IMR-90 (cell line): ENCODE data around the gene CREBBP. TPM values are rescaled to one million over a fixed set of nuclear protein-coding genes. Genes with fewer than 3 reads are reported as not detected.

Experiments
- ATAC-seq: fragments of 200-7000 bp; cut with Tn5 transposase; 2 replicates; pipeline ENCODE4 v1.9.1; 2020; ENCODE audit warnings: low read depth, mild to moderate bottlenecking, moderate library complexity
- BruUV-seq: library from RNA; stranded (reverse); fragments of 400-500 nt; replicated peaks from 2 replicates; lab custom pipeline; 2021; lab: Mats Ljungman, UMichigan
- CTCF ChIA-PET: fragments of 300-600 bp; formaldehyde crosslinking; extraction: SDS; loops from one replicate; lab custom pipeline; 2021; ENCODE audit warnings: antibody characterized with exemption; lab: Yijun Ruan, JAX
- POLR2A ChIA-PET: fragments of 300-600 bp; sonication (Branson Sonifier 250); formaldehyde crosslinking; loops from one replicate; lab custom pipeline; 2022; ENCODE audit warnings: antibody characterized with exemption; ENCODE audit not compliant: unreplicated experiment; lab: Charles Lee
- DNase-seq: peaks from one replicate; pipeline ENCODE4 v3.0.0; 2013
- H2AFZ ChIP-seq: replicated peaks from 2 replicates; pipeline ENCODE3; 2013; ENCODE audit warnings: low read length, mild to moderate bottlenecking; ENCODE audit not compliant: poor library complexity
- H2AK5ac ChIP-seq: 2 replicates; pipeline ENCODE4 v1.6.1; 2013; ENCODE audit warnings: low read depth, low read length, inconsistent platforms
- H2AK9ac ChIP-seq: replicated peaks from 2 replicates; pipeline ENCODE3; 2013; ENCODE audit warnings: mild to moderate bottlenecking, low read depth, low read length, moderate library complexity; ENCODE audit not compliant: poor library complexity
- H2BK120ac ChIP-seq: 2 replicates; pipeline ENCODE4 v1.6.1; 2013; ENCODE audit warnings: low read depth, low read length, inconsistent platforms
- H2BK15ac ChIP-seq: 3 replicates; pipeline ENCODE4 v1.6.1; 2013; ENCODE audit warnings: low read depth, low read length, inconsistent platforms
- H2BK20ac ChIP-seq: 2 replicates; pipeline ENCODE4 v1.6.1; 2013; ENCODE audit warnings: low read depth, mild to moderate bottlenecking, inconsistent platforms, low read length, moderate library complexity
- H2BK5ac ChIP-seq: 2 replicates; pipeline ENCODE4 v1.6.1; 2013; ENCODE audit warnings: mild to moderate bottlenecking, low read depth, low read length, inconsistent platforms; ENCODE audit not compliant: poor library complexity, severe bottlenecking
- H3K14ac ChIP-seq: replicated peaks from 2 replicates; pipeline ENCODE4 v1.6.1; 2013; ENCODE audit warnings: low read depth, low read length, inconsistent platforms
- H3K18ac ChIP-seq: 2 replicates; pipeline ENCODE4 v1.6.1; 2013; ENCODE audit warnings: low read depth, low read length, control low read depth
- H3K23ac ChIP-seq: 2 replicates; pipeline ENCODE4 v1.6.1; 2013; ENCODE audit warnings: low read depth, low read length, inconsistent platforms
- H3K27ac ChIP-seq: 2 replicates; pipeline ENCODE4 v1.5.1; 2013; ENCODE audit warnings: mild to moderate bottlenecking, control low read depth, low read length; ENCODE audit not compliant: insufficient read depth
- H3K27me3 ChIP-seq: 2 replicates; pipeline ENCODE4 v1.6.1; 2013; ENCODE audit warnings: low read length; ENCODE audit not compliant: control insufficient read depth, insufficient read depth
- H3K36me3 ChIP-seq: 2 replicates; pipeline ENCODE4 v1.6.1; 2013; ENCODE audit warnings: low read length, mixed read lengths; ENCODE audit not compliant: control insufficient read depth, insufficient read depth
- H3K4ac ChIP-seq: 2 replicates; pipeline ENCODE4 v1.6.1; 2013; ENCODE audit warnings: low read depth, low read length, inconsistent platforms
- H3K4me1 ChIP-seq: 2 replicates; pipeline ENCODE4 v1.6.1; 2013; ENCODE audit warnings: low read length, mixed read lengths; ENCODE audit not compliant: control insufficient read depth, insufficient read depth
- H3K4me2 ChIP-seq: 2 replicates; pipeline ENCODE4 v1.6.1; 2013; ENCODE audit warnings: low read depth, mild to moderate bottlenecking, control low read depth, low read length, moderate library complexity
- H3K4me3 ChIP-seq: 2 replicates; pipeline ENCODE4 v1.5.1; 2013; ENCODE audit warnings: low read depth, mild to moderate bottlenecking, control low read depth, low read length, moderate library complexity; ENCODE audit not compliant: insufficient read depth
- H3K56ac ChIP-seq: 2 replicates; pipeline ENCODE4 v1.6.1; 2013; ENCODE audit warnings: low read length, inconsistent platforms; ENCODE audit not compliant: insufficient read depth; ENCODE audit errors: extremely low read depth
- H3K79me1 ChIP-seq, 2 experiments: 2 replicates each; pipeline ENCODE4 v1.6.1; 2013; ENCODE audit warnings: low read length in 2 of 2, inconsistent platforms in 1 of 2, low read depth in 1 of 2
- H3K9ac ChIP-seq: 2 replicates; pipeline ENCODE4 v1.6.1; 2013; ENCODE audit warnings: low read depth, low read length, control low read depth
- H3K9me1 ChIP-seq: 2 replicates; pipeline ENCODE4 v1.6.1; 2013; ENCODE audit warnings: low read length, inconsistent platforms; ENCODE audit not compliant: insufficient read depth
- H3K9me3 ChIP-seq: 2 replicates; pipeline ENCODE4 v1.6.1; 2013; ENCODE audit warnings: low read length; ENCODE audit not compliant: control insufficient read depth, insufficient read depth
- H4K20me1 ChIP-seq: 2 replicates; pipeline ENCODE4 v1.6.1; 2013; ENCODE audit warnings: low read length, inconsistent platforms; ENCODE audit not compliant: insufficient read depth
- H4K5ac ChIP-seq: 2 replicates; pipeline ENCODE4 v1.6.1; 2013; ENCODE audit warnings: mild to moderate bottlenecking, low read depth, low read length, control low read depth
- H4K8ac ChIP-seq, 2 experiments: 2 replicates each; pipeline ENCODE4 v1.6.1; 2013; ENCODE audit warnings: low read depth in 2 of 2, low read length in 2 of 2, control low read depth in 1 of 2, inconsistent platforms in 1 of 2
- H4K91ac ChIP-seq: 2 replicates; pipeline ENCODE4 v1.6.1; 2013; ENCODE audit warnings: low read depth, low read length, inconsistent platforms; ENCODE audit not compliant: insufficient read depth
- BHLHE40 ChIP-seq: fragments of 150-350 bp; IDR thresholded peaks from 2 replicates; pipeline ENCODE4 v1.6.1; 2016; ENCODE audit warnings: mild to moderate bottlenecking, low read depth, low read length
- CEBPB ChIP-seq: IDR thresholded peaks from 2 replicates; pipeline ENCODE4 v1.6.1; 2012; ENCODE audit warnings: low read depth, low read length, improper control_type of control experiment
- CHD1 ChIP-seq: IDR thresholded peaks from 2 replicates; pipeline ENCODE4 v1.6.1; 2012; ENCODE audit warnings: low read depth, low read length, improper control_type of control experiment
- CTCF ChIP-seq: conservative IDR thresholded peaks from 2 replicates; pipeline ENCODE4 v1.5.1; 2012; ENCODE audit warnings: mild to moderate bottlenecking, low read depth, low read length, improper control_type of control experiment
- ELK1 ChIP-seq: fragments of 150-350 bp; IDR thresholded peaks from 2 replicates; pipeline ENCODE4 v1.6.1; 2016; ENCODE audit warnings: low read depth, mild to moderate bottlenecking, low read length, moderate library complexity, borderline replicate concordance
- FOS ChIP-seq: fragments of 150-350 bp; IDR thresholded peaks from 2 replicates; pipeline ENCODE4 v1.6.1; 2016; ENCODE audit warnings: low read depth, low read length
- MAFK ChIP-seq: IDR thresholded peaks from 2 replicates; pipeline ENCODE4 v1.6.1; 2012; ENCODE audit warnings: low read depth, low read length, improper control_type of control experiment
- MAZ ChIP-seq: IDR thresholded peaks from 2 replicates; pipeline ENCODE4 v1.6.1; 2012; ENCODE audit warnings: low read depth, mild to moderate bottlenecking, low read length, improper control_type of control experiment, moderate library complexity, borderline replicate concordance
- MXI1 ChIP-seq: IDR thresholded peaks from 2 replicates; pipeline ENCODE4 v1.6.1; 2012; ENCODE audit warnings: low read depth, mild to moderate bottlenecking, low read length, moderate library complexity, borderline replicate concordance
- NFE2L2 ChIP-seq: fragments of 150-350 bp; IDR thresholded peaks from 2 replicates; pipeline ENCODE4 v1.6.1; 2016; ENCODE audit warnings: low read depth, mild to moderate bottlenecking, low read length
- POLR2A ChIP-seq: IDR thresholded peaks from 2 replicates; pipeline ENCODE4 v1.6.1; 2012; ENCODE audit warnings: mild to moderate bottlenecking, low read depth, low read length
- RAD21 ChIP-seq: IDR thresholded peaks from 2 replicates; pipeline ENCODE4 v1.6.1; 2012; ENCODE audit warnings: low read length, improper control_type of control experiment
- RCOR1 ChIP-seq: IDR thresholded peaks from 2 replicates; pipeline ENCODE4 v1.6.1; 2012; ENCODE audit warnings: mild to moderate bottlenecking, low read length, improper control_type of control experiment; ENCODE audit not compliant: insufficient replicate concordance
- RFX5 ChIP-seq: IDR thresholded peaks from 2 replicates; pipeline ENCODE4 v1.8.0; 2012; ENCODE audit warnings: low read depth, mild to moderate bottlenecking, low read length, moderate library complexity
- SMC3 ChIP-seq: fragments of 150-350 bp; IDR thresholded peaks from 2 replicates; pipeline ENCODE4 v1.6.1; 2016; ENCODE audit warnings: low read depth, mild to moderate bottlenecking, antibody characterized with exemption, low read length, moderate library complexity
- USF2 ChIP-seq: fragments of 150-350 bp; IDR thresholded peaks from 2 replicates; pipeline ENCODE4 v1.6.1; 2017; ENCODE audit warnings: mild to moderate bottlenecking, antibody characterized with exemption, low read length, low read depth
- WGBS, 2 experiments: methylation state at CpG; one replicate each; pipeline versions ENCODE4 v1.1.5 to v1.1.7; 2013; ENCODE audit warnings: missing lambda C conversion rate in 2 of 2; ENCODE audit not compliant: insufficient read length in 1 of 2; ENCODE audit errors: extremely low coverage in 2 of 2; 5-methylcytosine and 5-hydroxymethylcytosine counted together
- dilution Hi-C: fragments of 300-500 bp; cut with HindIII; formaldehyde crosslinking; loops from one replicate; pipeline ENCODE4 v1.14.3; 2018; ENCODE audit warnings: low sequenced_read_pairs; ENCODE audit not compliant: unreplicated experiment
- in situ Hi-C: fragments of 300-500 bp; cut with MboI; formaldehyde crosslinking; loops from 3 replicates; pipeline ENCODE4 v1.14.3; 2019; ENCODE audit warnings: low sequenced_read_pairs, inconsistent platforms, mixed read lengths
- intact Hi-C: fragments of 100-400 bp; cut with micrococcal nuclease; formaldehyde crosslinking; loops from 2 replicates; pipeline ENCODE4 v1.10.0; 2022
- polyA plus RNA-seq, 3 experiments: library from polyadenylated mRNA; depleted of rRNA; stranded (reverse); fragments of >200 nt; gene quantifications; 2 replicates each; pipeline ENCODE4 v1.2.3, GENCODE V29; 2012; ENCODE audit warnings: low replicate concordance in 1 of 3
- total RNA-seq: library from RNA; depleted of rRNA; stranded (reverse); fragments of >200 nt; gene quantifications from 2 replicates; pipeline ENCODE4 v1.2.3, GENCODE V29; 2012

Gene CREBBP
- total and polyA plus RNA-seq, 2 of the 4 experiments (the other 2 are of a cell fraction) = 7.3 to 12.5 TPM

- Histone ChIP-seq H3K36me3 (peaks cover 55% of the 10 kb centered on the region), H3K4me2 (no peak overlapping the region), H4K91ac (no peak overlapping the region), H4K20me1 (peaks cover 35% of the 10 kb centered on the region), H3K23ac (peak overlapping the region; percentile 39; the same call in 1 of the 2 replicates), H4K5ac (no peak overlapping the region), H3K4me1 (peaks cover 5% of the 10 kb centered on the region), H3K14ac (no peak overlapping the region), H2AK9ac (no peak overlapping the region), H2BK15ac (no peak overlapping the region), H2AK5ac (no peak overlapping the region), H3K4ac (no peak overlapping the region), H3K4me3 (no peak overlapping the region), H4K8ac (no peak overlapping the region), H2BK120ac (no peak overlapping the region), H3K18ac (no peak overlapping the region), H3K79me1 (peaks cover 21 to 65% of the 10 kb centered on the region in 2 experiments; a peak in 3 of 4 replicates), H2BK5ac (no peak overlapping the region), H3K9ac (no peak overlapping the region), H3K9me3 (no peaks in the 10 kb centered on the region), H3K56ac (no peak overlapping the region), H2BK20ac (no peak overlapping the region), H3K27ac (peak overlapping the region; percentile 18; the same call in 1 of the 2 replicates), H3K9me1 (peaks cover 16% of the 10 kb centered on the region), H3K27me3 (no peaks in the 10 kb centered on the region), H2AFZ (no peak overlapping the region)
- no peak for TF ChIP-seq MXI1
- TF ChIP-seq RFX5 = no peak
- no peak for TF ChIP-seq RCOR1
- no peak for TF ChIP-seq POLR2A
- TF ChIP-seq NFE2L2 = no peak
- no peak for TF ChIP-seq ELK1
- no peak for TF ChIP-seq CTCF
- TF ChIP-seq SMC3 = no peak
- no peak for TF ChIP-seq CHD1
- TF ChIP-seq CEBPB = no peak
- TF ChIP-seq RAD21 = no peak
- no peak for TF ChIP-seq USF2
- TF ChIP-seq MAZ = no peak
- no peak for TF ChIP-seq MAFK
- no peak for TF ChIP-seq FOS
- no peak for TF ChIP-seq BHLHE40
- intact Hi-C loops = loop anchor here (5.0 kb wide), 1 partner anchor 103 kb away; no protein-coding TSS in a partner anchor
- ChIA-PET CTCF (no interaction called here), POLR2A (no interaction called here)
- 67% methylated on average over 1 of the region's 6 CpGs; no CpG with 5 or more reads in 1 of the 2 experiments for WGBS, 2 experiments
- dilution Hi-C loops = no loop called here
- ATAC-seq = peak; percentile 64
- BruUV-seq = no TSS peak
- DNase-seq = peak; percentile 43
- in situ Hi-C loops = no loop called here
These were observed 106.3 kb downstream of the CREBBP start for GRCh38 chr16:3774156-3774767.
